ENCODE results near the gene LTB4R2.
"Not testable (repeated sequence)": the region's sequence is repeated elsewhere in the genome, so short reads cannot be mapped to it uniquely, and the experiment has no call there.

DNA sequence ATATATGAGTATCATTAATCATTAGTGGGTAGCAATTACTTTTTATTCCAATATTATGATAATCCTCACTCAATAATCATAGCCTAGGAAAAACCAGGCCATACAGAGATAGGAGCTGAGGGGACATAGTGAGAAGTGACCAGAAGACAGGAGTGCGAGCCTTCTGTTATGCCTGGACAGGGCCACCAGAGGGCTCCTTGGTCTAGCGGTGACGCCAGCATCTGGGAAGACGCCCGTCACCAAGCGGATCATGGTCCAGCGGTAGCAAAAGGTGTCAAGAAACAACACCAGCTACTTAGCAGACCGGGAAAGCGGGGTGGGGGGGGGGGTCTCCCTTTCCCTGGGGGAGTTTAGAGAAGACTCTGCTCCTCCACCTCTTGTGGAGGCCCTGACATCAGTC is 18.0 kb downstream of the LTB4R2 start:
- TF ChIP-seq, protein P1, sequence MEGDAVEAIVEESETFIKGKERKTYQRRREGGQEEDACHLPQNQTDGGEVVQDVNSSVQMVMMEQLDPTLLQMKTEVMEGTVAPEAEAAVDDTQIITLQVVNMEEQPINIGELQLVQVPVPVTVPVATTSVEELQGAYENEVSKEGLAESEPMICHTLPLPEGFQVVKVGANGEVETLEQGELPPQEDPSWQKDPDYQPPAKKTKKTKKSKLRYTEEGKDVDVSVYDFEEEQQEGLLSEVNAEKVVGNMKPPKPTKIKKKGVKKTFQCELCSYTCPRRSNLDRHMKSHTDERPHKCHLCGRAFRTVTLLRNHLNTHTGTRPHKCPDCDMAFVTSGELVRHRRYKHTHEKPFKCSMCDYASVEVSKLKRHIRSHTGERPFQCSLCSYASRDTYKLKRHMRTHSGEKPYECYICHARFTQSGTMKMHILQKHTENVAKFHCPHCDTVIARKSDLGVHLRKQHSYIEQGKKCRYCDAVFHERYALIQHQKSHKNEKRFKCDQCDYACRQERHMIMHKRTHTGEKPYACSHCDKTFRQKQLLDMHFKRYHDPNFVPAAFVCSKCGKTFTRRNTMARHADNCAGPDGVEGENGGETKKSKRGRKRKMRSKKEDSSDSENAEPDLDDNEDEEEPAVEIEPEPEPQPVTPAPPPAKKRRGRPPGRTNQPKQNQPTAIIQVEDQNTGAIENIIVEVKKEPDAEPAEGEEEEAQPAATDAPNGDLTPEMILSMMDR (IDR thresholded peaks at IDR 0.05), result peak; percentile 39 to 68
- TF ChIP-seq EP300, POLR2A (IDR thresholded peaks at IDR 0.05): not testable (repeated sequence)

Measured in suprapubic skin (tissue), 3 donors.